A549 treated with ZK216348 at 1 μM for 4 hours (cell line): ENCODE data around the gene TEX2. TPM values are rescaled to one million over a fixed set of nuclear protein-coding genes. Genes with fewer than 3 reads are reported as not detected.

ENCODE experiments used
- total RNA-seq: library from RNA; stranded (reverse); fragments of 200-300 nt; extraction: Qiagen RNA extraction; gene quantifications from 5 replicates; pipeline ENCODE4 v1.2.3, GENCODE V29; 2022; ENCODE audit warnings: low read depth

The TEX2 gene, protein sequence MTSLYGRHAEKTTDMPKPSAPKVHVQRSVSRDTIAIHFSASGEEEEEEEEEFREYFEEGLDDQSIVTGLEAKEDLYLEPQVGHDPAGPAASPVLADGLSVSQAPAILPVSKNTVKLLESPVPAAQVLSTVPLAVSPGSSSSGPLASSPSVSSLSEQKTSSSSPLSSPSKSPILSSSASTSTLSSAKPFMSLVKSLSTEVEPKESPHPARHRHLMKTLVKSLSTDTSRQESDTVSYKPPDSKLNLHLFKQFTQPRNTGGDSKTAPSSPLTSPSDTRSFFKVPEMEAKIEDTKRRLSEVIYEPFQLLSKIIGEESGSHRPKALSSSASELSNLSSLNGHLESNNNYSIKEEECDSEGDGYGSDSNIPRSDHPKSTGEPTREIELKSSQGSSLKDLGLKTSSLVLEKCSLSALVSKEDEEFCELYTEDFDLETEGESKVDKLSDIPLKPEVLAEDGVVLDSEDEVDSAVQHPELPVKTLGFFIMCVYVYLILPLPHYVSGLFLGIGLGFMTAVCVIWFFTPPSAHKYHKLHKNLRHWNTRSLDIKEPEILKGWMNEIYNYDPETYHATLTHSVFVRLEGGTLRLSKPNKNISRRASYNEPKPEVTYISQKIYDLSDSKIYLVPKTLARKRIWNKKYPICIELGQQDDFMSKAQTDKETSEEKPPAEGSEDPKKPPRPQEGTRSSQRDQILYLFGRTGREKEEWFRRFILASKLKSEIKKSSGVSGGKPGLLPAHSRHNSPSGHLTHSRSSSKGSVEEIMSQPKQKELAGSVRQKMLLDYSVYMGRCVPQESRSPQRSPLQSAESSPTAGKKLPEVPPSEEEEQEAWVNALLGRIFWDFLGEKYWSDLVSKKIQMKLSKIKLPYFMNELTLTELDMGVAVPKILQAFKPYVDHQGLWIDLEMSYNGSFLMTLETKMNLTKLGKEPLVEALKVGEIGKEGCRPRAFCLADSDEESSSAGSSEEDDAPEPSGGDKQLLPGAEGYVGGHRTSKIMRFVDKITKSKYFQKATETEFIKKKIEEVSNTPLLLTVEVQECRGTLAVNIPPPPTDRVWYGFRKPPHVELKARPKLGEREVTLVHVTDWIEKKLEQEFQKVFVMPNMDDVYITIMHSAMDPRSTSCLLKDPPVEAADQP
- 10.8 to 15.2 TPM (median 12.0 TPM) in 5 replicates for total RNA-seq

GRCh38 chr17:64263000-64263766 is at the start of gene TEX2:
Gene TEX2, minus strand, starts transcription at chr17:64263260. Its CDS starts 49,043 bp downstream, at chr17:64214217.

DNA sequence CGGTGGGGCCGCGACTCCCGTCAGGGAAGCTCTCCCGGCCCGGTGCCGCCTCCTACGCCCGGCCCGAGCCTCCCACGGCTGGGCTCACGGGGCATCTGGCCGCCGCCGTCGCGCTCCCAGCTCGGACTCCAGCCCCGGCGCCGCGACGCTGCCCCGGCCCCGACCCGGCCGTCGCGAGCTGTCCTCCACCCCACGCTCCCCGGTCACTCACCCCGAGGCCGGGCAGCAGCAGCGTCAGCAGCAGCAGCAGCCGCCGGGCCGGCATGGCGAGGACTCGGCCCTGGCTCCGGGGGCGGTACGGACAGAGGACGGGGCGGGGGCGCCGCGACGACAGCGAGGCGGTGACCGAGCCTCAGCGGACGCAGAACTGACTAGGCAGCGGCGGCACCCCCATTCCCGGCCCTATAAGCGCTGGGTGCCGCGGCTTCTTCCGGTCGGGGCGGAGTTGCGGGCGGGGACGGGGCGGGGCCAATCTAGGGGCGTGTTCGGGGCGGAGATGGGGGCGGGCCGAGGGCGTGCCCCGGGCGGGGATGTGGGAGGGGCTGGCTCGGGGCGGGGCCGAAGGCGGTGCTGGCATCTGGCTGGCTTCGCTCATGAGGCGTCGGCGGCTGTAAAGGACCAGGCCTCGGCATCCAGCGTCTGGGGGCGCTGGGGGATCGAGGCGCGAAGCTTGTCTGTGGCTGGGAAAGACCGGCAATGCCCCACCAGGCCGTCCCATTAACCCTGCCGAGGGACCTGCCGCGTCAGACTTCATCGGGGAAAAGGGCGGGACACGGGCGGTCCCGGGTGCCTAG is 133.1 kb downstream of the TEX2 start, which contains the start of gene ERN1:
Gene ERN1, minus strand, starts transcription at position 380 of the 794 bp plus-strand sequence. Its CDS starts 115 bp downstream, at position 265.

Other genes with a start within 250 kb of the TEX2 start
- not detected in 5 replicates for gene ICAM2, start 242.6 kb downstream of the TEX2 start, total RNA-seq
- gene ERN1, start 133.1 kb downstream of the TEX2 start, total RNA-seq = 2.3 to 5.4 TPM (median 4.0 TPM) in 5 replicates
- 0.03 to 0.52 TPM (median 0.12 TPM) in 5 replicates for gene PECAM1, start 127.6 kb upstream of the TEX2 start, total RNA-seq
- gene MILR1, start 185.9 kb upstream of the TEX2 start, total RNA-seq = 1.2 to 2.8 TPM (median 1.6 TPM) in 5 replicates
- gene POLG2, start 233.8 kb upstream of the TEX2 start, total RNA-seq = 14.0 to 21.7 TPM (median 16.3 TPM) in 5 replicates
- 600 to 1,055 TPM (median 629 TPM) in 5 replicates for gene DDX5, start 243.0 kb upstream of the TEX2 start, total RNA-seq
- gene CEP95, start 243.7 kb upstream of the TEX2 start, total RNA-seq = 32.1 to 41.2 TPM (median 36.8 TPM) in 5 replicates